Neural cell (in vitro differentiated cells): ENCODE measurements around the gene C1orf141. TPM values are rescaled to one million over a fixed set of nuclear protein-coding genes. Genes with fewer than 3 reads are reported as not detected.

Experiments used
- H2AFZ ChIP-seq: fragments of 200-600, 300-800 bp; sonication (generic), shearing (Covaris generic); 2 replicates; pipeline ENCODE4 v1.6.0; 2014; ENCODE audit warnings: low read depth, mild to moderate bottlenecking, antibody characterized with exemption, low read length, moderate library complexity
- H3F3A ChIP-seq: fragments of 200-600 bp; shearing (Covaris generic); 2 replicates; pipeline ENCODE4 v1.6.1; 2016; ENCODE audit warnings: mild to moderate bottlenecking, moderate library complexity, mixed read lengths, antibody characterized with exemption, low read length; ENCODE audit not compliant: insufficient read depth, poor library complexity, severe bottlenecking
- H3K27ac ChIP-seq: fragments of 200-600, 300-800 bp; sonication (generic), shearing (Covaris generic); 2 replicates; pipeline ENCODE4 v1.5.1; 2014; ENCODE audit warnings: mild to moderate bottlenecking, low read length, moderate library complexity
- H3K27me3 ChIP-seq: fragments of 300-800, 200-600 bp; sonication (generic), shearing (Covaris generic); 2 replicates; pipeline ENCODE4 v1.6.0; 2014; ENCODE audit warnings: mild to moderate bottlenecking, low read depth, low read length, moderate library complexity; ENCODE audit not compliant: insufficient read depth
- H3K36me3 ChIP-seq: fragments of 300-800, 200-600 bp; sonication (generic), shearing (Covaris generic); 2 replicates; pipeline ENCODE4 v1.5.1; 2014; ENCODE audit warnings: mild to moderate bottlenecking, antibody characterized with exemption, low read length, moderate library complexity; ENCODE audit not compliant: insufficient read depth
- H3K4me2 ChIP-seq: fragments of 300-800, 200-600 bp; sonication (generic), shearing (Covaris generic); 2 replicates; pipeline ENCODE4 v1.6.0; 2014; ENCODE audit warnings: mild to moderate bottlenecking, low read length
- H3K4me3 ChIP-seq: fragments of 300-800, 200-600 bp; sonication (generic), shearing (Covaris generic); 2 replicates; pipeline ENCODE4 v1.5.1; 2014; ENCODE audit warnings: mild to moderate bottlenecking, low read length, moderate library complexity
- H3K79me2 ChIP-seq: fragments of 200-600 bp; shearing (Covaris generic); replicated peaks from 2 replicates; pipeline ENCODE4 v1.6.0; 2014; ENCODE audit warnings: mild to moderate bottlenecking, low read length, moderate library complexity; ENCODE audit not compliant: insufficient read depth
- H3K9ac ChIP-seq: fragments of 300-800, 200-600 bp; sonication (generic), shearing (Covaris generic); 2 replicates; pipeline ENCODE4 v1.6.1; 2016; ENCODE audit warnings: mild to moderate bottlenecking, low read length, mixed read lengths
- H3K9me2 ChIP-seq: fragments of 200-600 bp; shearing (Covaris generic); 2 replicates; pipeline ENCODE4 v1.6.1; 2016; ENCODE audit warnings: mild to moderate bottlenecking, low read length, mixed read lengths; ENCODE audit not compliant: insufficient read depth
- H3K9me3 ChIP-seq: fragments of 200-600, 300-800 bp; sonication (generic), shearing (Covaris generic); 2 replicates; pipeline ENCODE4 v1.6.1; 2016; ENCODE audit warnings: mild to moderate bottlenecking, mixed run types, low read length, moderate library complexity, mixed read lengths
- H4K20me1 ChIP-seq: fragments of 200-600 bp; shearing (Covaris generic); 2 replicates; pipeline ENCODE4 v1.6.1; 2016; ENCODE audit warnings: mild to moderate bottlenecking, mixed run types; ENCODE audit not compliant: insufficient read depth
- EP300 ChIP-seq: fragments of 450-650 bp; conservative IDR thresholded peaks from 2 replicates; pipeline ENCODE4 v1.6.1; 2014; ENCODE audit warnings: antibody characterized with exemption, mild to moderate bottlenecking, moderate library complexity; ENCODE audit not compliant: poor library complexity, severe bottlenecking
- EZH2 ChIP-seq: fragments of 200-600, 300-800 bp; shearing (Covaris generic), sonication (generic); IDR thresholded peaks from 2 replicates; pipeline ENCODE4 v1.6.1; 2014; ENCODE audit warnings: antibody characterized with exemption, low read length, borderline replicate concordance, mild to moderate bottlenecking; ENCODE audit not compliant: insufficient read depth, poor library complexity, severe bottlenecking
- MXI1 ChIP-seq: fragments of 450-650 bp; conservative IDR thresholded peaks from 2 replicates; pipeline ENCODE4 v1.6.1; 2014; ENCODE audit warnings: antibody characterized with exemption, mild to moderate bottlenecking; ENCODE audit not compliant: poor library complexity, severe bottlenecking
- POLR2AphosphoS5 ChIP-seq: IDR thresholded peaks from 2 replicates; pipeline ENCODE4 v1.6.1; 2012
- RAD21 ChIP-seq: fragments of 450-650 bp; conservative IDR thresholded peaks from 2 replicates; pipeline ENCODE4 v1.6.1; 2014; ENCODE audit warnings: antibody characterized with exemption, mild to moderate bottlenecking, moderate library complexity
- SMC3 ChIP-seq: fragments of 450-650 bp; conservative IDR thresholded peaks from 2 replicates; pipeline ENCODE4 v1.6.1; 2014; ENCODE audit warnings: antibody characterized with exemption, mild to moderate bottlenecking, moderate library complexity; ENCODE audit not compliant: poor library complexity
- TAF1 ChIP-seq: IDR thresholded peaks from 2 replicates; pipeline ENCODE4 v1.6.1; 2012; ENCODE audit warnings: low read depth
- polyA plus RNA-seq: library from polyadenylated mRNA; depleted of rRNA; stranded (reverse); fragments of >200 nt; gene quantifications from 2 replicates; pipeline ENCODE4 v1.2.3, GENCODE V29; 2014
- TF ChIP-seq, protein P1 (sequence below): IDR thresholded peaks from 2 replicates; pipeline ENCODE4 v1.6.1; 2012; ENCODE audit warnings: borderline replicate concordance
- TF ChIP-seq, protein P2 (sequence below): fragments of 450-650 bp; IDR thresholded peaks from 2 replicates; pipeline ENCODE4 v1.5.1; 2014; ENCODE audit warnings: antibody characterized with exemption, mild to moderate bottlenecking, moderate library complexity; ENCODE audit not compliant: poor library complexity, severe bottlenecking

The C1orf141 gene
- polyA plus RNA-seq, 1 donor from 2014 or later, result not detected

GRCh38 chr1:67126111-67126746 lies 8.5 kb downstream of the C1orf141 start (continued):
- TF ChIP-seq MXI1, result no peak

GRCh38 chr1:67124455-67124854 lies 10.3 kb downstream of the C1orf141 start:
- Histone ChIP-seq H3K9me2 (no peaks in the 10 kb centered on the region), H3F3A (no peaks in the 10 kb centered on the region), H3K27ac (no peak overlapping the region), H3K36me3 (no peaks in the 10 kb centered on the region), H3K9me3 (no peaks in the 10 kb centered on the region), H3K9ac (no peak overlapping the region), H3K27me3 (no peaks in the 10 kb centered on the region), H2AFZ (no peak overlapping the region), H3K4me2 (no peak overlapping the region), H3K4me3 (no peak overlapping the region), H3K79me2 (no peaks in the 10 kb centered on the region), H4K20me1 (no peaks in the 10 kb centered on the region)
- TF ChIP-seq EZH2 (no peak), TAF1 (no peak), MXI1 (no peak)
- TF ChIP-seq, protein P1, sequence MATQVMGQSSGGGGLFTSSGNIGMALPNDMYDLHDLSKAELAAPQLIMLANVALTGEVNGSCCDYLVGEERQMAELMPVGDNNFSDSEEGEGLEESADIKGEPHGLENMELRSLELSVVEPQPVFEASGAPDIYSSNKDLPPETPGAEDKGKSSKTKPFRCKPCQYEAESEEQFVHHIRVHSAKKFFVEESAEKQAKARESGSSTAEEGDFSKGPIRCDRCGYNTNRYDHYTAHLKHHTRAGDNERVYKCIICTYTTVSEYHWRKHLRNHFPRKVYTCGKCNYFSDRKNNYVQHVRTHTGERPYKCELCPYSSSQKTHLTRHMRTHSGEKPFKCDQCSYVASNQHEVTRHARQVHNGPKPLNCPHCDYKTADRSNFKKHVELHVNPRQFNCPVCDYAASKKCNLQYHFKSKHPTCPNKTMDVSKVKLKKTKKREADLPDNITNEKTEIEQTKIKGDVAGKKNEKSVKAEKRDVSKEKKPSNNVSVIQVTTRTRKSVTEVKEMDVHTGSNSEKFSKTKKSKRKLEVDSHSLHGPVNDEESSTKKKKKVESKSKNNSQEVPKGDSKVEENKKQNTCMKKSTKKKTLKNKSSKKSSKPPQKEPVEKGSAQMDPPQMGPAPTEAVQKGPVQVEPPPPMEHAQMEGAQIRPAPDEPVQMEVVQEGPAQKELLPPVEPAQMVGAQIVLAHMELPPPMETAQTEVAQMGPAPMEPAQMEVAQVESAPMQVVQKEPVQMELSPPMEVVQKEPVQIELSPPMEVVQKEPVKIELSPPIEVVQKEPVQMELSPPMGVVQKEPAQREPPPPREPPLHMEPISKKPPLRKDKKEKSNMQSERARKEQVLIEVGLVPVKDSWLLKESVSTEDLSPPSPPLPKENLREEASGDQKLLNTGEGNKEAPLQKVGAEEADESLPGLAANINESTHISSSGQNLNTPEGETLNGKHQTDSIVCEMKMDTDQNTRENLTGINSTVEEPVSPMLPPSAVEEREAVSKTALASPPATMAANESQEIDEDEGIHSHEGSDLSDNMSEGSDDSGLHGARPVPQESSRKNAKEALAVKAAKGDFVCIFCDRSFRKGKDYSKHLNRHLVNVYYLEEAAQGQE, result no peak

DNA sequence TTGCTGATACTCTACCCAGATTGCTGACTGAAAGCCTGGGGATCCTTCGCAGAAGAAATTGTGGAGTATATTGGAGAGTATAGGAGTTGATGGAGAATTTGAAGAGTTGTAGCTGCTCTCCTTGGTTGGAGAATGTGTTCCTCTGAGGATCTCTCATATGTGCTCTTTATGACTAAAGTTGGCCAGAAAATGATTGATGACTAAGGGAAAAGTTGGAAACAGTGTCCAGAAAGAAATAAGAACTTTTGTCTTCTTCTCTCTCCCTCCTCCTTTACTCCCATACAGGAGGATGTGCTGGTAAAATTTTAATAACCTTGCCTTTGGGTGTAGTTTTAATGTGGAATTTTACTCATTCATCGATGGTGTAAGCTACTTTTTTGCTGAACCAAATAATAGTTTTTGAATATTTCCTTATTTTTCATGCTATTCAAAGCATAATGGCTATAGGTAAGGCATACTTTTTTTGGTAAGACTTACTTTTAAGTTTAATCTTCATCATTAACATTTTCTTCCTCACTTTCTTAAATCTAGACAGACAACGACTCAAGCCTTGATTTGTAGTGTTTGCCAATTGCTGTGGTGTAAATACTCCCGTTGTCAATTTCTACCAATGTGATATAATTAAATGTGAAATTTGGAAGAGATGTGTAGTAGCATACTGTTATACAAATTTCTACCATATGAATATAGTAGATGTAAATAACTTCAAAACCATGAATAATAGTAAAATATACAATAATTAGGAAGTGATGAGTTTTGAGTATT lies 13.7 kb downstream of the C1orf141 start:
- no peaks in the 10 kb centered on the region for H3K36me3 ChIP-seq
- no peaks in the 10 kb centered on the region for H3F3A ChIP-seq
- no peaks in the 10 kb centered on the region for H3K9me2 ChIP-seq
- H3K9me3 ChIP-seq, result no peaks in the 10 kb centered on the region
- H4K20me1 ChIP-seq, result no peaks in the 10 kb centered on the region
- H3K79me2 ChIP-seq, result no peaks in the 10 kb centered on the region
- H3K4me2 ChIP-seq, result no peak overlapping the region
- TF ChIP-seq EZH2 (no peak), RAD21 (no peak), EP300 (no peak), SMC3 (no peak), MXI1 (no peak), POLR2AphosphoS5 (no peak), TAF1 (no peak)
- TF ChIP-seq, protein P2, sequence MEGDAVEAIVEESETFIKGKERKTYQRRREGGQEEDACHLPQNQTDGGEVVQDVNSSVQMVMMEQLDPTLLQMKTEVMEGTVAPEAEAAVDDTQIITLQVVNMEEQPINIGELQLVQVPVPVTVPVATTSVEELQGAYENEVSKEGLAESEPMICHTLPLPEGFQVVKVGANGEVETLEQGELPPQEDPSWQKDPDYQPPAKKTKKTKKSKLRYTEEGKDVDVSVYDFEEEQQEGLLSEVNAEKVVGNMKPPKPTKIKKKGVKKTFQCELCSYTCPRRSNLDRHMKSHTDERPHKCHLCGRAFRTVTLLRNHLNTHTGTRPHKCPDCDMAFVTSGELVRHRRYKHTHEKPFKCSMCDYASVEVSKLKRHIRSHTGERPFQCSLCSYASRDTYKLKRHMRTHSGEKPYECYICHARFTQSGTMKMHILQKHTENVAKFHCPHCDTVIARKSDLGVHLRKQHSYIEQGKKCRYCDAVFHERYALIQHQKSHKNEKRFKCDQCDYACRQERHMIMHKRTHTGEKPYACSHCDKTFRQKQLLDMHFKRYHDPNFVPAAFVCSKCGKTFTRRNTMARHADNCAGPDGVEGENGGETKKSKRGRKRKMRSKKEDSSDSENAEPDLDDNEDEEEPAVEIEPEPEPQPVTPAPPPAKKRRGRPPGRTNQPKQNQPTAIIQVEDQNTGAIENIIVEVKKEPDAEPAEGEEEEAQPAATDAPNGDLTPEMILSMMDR, result no peak
- TF ChIP-seq, protein P1, result no peak
- H3K4me3 ChIP-seq, result no peak overlapping the region
- no peak overlapping the region for H2AFZ ChIP-seq
- H3K9ac ChIP-seq, result no peak overlapping the region
- no peak overlapping the region for H3K27ac ChIP-seq
- H3K27me3 ChIP-seq, result no peaks in the 10 kb centered on the region
